Measurements from ENCODE around the gene TMTC2.

GRCh38 chr12:83142914-83143313 is 456.2 kb downstream of the TMTC2 start:
- TF ChIP-seq EZH2 (IDR thresholded peaks at IDR 0.05), result no peak
- no peak for TF ChIP-seq CTCF (IDR thresholded peaks at IDR 0.05)
- no peak for TF ChIP-seq EZH2phosphoT487 (IDR thresholded peaks at IDR 0.05)
